HG03575 (cell line): ENCODE data around the gene TCAP.

Experiments
- ATAC-seq: cut with Tn5 transposase; IDR thresholded peaks from one replicate; pipeline ENCODE4 v1.9.1; 2021; ENCODE audit not compliant: unreplicated experiment, insufficient number of reproducible peaks, low FRiP score; ENCODE audit errors: extremely low read depth

TCAP gene

DNA sequence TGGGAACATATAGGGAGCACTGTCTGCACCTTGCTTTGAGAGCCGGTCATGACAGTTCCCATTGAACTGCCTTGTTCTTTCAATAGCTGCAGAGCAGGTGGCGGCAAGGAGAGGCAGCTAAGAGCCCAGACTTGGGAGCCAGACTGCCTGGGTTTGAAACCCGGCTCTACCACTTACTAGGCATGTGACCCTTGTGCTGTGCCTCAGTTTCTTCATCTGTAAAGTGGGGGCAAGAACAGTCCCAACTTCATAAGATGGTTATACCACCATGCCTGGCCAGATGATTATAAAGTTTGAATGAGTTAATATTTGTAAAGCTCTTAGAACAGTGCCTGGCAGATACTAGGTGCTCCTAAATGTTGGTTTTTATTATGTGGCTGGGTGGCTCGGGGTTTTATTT, 49.1 kb downstream of the TCAP start:
- no peak for ATAC-seq

DNA sequence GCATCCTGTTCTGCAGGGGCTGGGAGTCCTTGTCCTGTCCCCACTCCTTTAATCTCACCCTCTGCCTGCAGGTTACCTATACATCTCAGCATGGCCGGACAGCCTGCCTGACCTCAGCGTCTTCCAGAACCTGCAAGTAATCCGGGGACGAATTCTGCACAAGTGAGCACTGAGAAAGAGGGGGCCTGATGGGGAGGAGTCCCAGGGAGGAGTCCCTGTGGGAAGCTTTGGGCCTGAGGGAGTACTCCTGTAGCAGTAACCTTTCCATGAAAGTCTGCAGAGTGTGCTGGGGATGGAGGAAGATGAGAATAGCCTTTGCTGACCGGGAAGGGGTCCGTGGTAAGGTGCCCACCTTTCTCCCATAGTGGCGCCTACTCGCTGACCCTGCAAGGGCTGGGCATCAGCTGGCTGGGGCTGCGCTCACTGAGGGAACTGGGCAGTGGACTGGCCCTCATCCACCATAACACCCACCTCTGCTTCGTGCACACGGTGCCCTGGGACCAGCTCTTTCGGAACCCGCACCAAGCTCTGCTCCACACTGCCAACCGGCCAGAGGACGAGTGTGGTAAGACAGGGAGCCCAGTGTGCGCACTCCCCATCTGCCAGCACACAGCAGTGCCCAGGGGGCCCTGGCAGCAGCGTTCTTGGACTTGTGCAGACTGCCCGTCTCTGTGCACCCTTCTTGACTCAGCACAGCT, 50.4 kb downstream of the TCAP start:
- no peak for ATAC-seq
